ENCODE data around the gene DNASE2. TPM values are rescaled to one million over a fixed set of nuclear protein-coding genes. Genes with fewer than 3 reads are reported as not detected.

The DNASE2 gene
- total RNA-seq, 2 donors from 2014 or later = 19.9 to 23.6 TPM

DNA sequence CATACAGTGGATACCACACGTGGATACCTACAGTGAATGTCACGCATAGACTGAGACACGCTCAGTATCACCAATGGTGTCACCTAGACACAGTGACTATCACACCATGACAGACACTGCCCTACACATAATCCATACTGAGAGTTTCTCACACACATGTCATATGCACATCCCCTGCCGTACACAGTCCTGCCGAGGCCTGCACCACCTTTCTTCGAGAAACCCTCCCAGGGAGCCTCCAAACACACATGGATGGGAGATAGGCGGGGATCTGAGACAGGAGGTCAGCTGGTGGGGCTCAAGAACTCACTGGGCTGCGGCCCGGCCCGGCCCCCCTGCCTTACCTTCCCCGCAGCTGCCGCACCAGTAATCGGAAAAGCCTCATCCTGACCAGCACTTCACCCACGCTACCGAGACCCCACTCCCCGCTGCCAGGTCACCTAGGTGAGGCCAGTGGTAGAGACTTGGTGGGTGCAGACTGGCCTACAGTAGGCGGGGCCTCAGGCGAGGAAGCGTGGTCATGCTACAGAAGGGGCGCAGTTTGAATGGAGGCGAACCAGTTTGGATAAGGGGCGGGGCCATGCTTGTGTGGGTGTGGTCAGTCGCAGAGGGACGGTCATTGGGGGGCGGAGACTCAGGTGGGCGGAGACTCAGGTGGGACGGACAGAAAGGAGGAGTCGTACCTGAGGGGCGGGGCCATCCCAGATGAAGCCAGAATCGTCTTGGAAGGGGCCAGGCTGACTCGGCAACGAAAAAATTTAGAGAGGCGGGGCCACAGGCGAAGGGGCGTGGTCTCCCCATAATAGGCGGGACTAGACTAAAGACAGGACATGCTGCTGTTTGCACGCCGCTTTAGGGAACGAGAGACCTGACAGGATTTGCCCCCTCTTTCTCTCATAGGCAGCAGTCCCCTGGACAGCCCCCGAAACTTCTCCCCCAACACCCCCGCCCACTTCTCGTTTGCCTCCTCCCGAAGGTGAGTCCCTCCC, 40.9 kb downstream of the DNASE2 start:
- intact Hi-C loops (cut with DNase I) = loop anchor here in 1 of 2 donors (5.0 kb wide), 1 partner anchor 73 kb away; no protein-coding TSS in a partner anchor
- ATAC-seq = peak; percentile 39 to 80

DNA sequence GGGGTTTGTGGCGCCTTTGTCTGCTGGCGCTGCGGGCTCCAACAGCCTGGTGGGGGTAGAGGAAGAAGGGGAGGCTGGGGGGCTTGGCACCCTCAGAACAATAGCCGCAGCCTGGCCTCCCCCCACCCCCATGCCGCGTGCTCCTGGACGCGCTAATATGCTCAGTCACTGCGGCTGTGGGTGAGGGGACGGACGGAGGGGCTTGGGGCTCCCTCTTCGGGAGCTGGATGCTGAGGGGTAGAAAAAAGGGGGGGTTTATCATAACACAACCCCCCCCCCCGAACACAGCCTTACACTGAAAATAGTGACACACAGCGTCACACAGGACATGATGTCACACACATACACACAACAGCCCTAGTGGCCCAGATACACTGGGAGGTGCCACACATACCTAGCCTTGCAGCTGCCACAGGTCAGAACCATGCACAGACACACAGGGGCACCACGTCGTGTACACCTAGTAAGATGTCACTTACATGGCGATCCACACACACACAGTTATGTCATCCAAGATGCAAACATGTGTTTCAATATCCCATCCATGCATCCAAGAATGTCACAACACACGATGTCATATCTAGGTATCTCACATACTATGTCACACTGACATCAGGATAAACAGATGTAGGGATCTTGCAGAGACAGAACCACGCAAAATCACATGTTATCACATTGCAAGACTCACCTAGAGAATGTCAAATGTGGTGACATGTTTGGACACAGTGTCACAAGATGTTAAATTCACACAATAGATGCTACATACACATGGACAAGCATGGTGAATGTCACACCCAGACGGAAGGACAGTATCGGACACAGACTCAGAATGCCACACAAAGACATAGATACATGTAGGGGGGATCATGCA, 42.1 kb downstream of the DNASE2 start:
- ATAC-seq (no peak), DNase-seq (no peak)
- intact Hi-C loops (cut with DNase I) = no loop called here

More for the DNA sequence above, 40.9 kb downstream of the DNASE2 start:
- peak; percentile 64 for DNase-seq

DNA sequence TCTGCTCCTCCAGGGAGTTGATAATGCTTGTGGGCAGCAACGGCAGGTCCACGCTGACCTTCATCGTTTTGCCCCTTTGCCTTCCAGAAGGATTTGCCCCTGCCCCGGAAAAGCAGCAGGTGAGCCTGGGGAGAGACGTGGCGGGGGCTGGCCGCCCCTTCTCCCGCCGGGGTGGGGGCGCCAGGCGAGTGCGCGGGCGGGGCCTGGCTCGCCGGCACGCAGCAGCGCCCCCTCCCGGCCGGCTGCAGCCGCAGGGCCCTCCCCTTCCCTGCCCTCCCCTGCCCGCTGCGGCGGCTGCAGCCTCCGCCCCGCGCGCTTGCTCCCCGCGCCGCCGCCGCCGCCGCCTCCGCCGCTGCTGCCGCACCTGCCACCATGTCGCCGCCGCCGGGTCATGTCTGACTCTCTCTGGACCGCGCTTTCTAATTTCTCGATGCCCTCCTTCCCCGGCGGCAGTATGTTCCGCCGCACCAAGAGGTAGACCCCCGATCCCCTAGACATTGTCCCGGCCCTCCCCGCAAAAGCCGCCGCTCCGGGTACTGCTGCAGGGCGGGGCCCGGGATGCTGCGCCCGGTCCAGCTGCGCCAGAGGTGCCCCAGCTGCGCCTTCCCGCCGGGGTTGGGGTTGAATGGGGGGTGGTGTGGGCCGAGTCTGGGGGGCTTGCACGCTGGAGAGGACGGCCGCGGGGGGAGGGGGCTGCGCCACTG, 42.9 kb downstream of the DNASE2 start, which contains the start of gene MAST1:
MAST1 (plus strand) TSS at position 334 of the 704 bp plus-strand sequence; CDS start at position 392, 58 bp downstream.
- intact Hi-C loops (cut with DNase I) = no loop called here
- DNase-seq (peak; percentile 26), ATAC-seq (peak; percentile 55 to 62)

DNA sequence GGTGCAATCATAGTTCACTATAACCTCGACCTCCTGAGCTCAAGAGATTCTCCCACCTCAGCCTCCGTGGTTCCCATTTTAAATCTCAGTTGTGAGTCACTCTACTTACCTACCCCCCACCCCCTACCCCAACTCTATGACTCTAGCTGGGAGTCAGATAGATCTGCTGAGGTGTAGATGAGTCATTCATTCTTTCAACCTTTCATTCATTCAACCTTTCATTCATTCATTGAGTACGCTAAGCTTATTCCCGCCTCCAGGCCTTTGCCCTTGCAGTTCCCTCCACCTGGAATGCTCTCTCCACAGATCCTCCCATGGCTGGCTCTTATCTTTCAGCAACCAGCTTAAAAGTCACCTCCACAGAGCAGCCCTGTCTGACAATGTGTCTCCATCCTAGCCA, 44.0 kb downstream of the DNASE2 start:
- DNase-seq (no peak), ATAC-seq (no peak)
- intact Hi-C loops (cut with DNase I) = no loop called here

DNA sequence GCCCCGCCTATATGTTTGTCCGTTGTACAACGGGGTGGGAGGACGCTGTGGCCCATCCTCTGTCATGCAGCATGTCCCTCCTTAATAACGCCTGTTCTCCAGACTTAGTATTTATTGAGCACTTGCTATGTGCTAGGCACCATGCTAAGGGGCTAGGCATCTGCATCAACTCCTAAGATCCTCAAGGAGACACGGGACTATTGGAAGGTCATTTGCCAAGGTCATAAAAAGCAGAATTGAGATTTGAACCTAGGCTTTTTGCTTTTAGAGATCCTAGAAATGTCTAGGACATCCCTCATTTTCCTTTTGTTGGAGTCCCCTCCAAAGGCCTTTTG, 44.8 kb downstream of the DNASE2 start:
- no peak for ATAC-seq
- no peak for DNase-seq
- intact Hi-C loops (cut with DNase I) = no loop called here

DNA sequence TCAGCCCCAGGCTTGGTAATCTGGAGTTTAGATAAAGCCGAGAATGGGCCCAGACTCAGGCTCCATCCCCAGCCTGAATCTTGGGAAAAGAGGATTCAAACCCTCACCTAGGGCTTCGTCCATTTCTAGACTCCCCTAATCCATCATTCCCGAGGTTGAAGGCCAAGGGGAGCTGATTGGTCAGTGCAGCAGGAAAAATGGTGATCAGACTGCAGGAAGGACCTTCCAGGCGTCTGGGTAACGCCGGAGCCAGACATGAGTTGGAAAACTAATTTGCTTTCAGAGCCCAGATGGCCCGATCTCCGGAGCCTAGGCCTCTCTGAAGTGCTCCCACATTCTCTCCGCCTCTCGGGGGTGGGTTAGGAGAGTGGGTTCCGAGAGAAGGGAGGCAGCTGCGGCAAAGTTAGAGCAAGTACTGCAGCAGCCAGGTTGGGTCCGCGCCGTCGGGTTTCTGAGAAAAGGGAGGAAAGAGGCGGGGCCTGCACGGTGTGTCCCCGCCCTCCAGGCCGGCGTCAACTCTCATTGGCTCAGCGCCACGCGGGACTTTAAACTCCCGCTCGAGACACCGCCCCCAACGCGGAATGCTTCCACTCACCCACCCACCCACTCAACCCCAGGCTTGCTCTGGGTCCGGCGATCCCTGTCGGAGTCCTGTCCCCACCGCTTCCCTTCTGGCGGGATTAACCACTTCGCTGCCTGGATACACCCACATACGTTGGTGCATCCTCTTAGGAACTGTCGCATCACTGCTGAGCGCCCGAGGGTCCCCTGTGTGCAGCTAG, 46.1 kb downstream of the DNASE2 start:
- intact Hi-C loops (cut with DNase I) = no loop called here
- DNase-seq = peak; percentile 41
- ATAC-seq = no peak

DNA sequence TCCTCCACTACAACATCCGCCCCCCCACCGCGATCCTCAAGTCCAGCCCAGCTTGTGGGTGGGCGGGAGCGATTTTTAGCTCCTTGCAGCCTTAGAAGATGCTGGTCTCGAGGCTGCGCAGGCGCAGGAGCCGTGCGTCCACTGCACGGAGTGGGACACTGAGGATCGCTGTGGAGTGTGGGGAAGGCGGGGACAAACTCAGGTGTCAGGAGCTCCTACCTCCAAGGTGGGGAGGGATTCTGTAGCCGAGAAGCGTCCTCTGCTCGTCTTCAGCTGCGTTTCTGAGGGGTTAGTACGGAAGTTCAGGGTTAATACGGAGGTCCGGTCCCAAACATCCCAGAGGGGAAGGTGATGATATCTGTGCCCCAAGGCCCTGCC, 46.7 kb downstream of the DNASE2 start, which contains the start of gene RTBDN:
RTBDN (minus strand) TSS at position 14 of the 378 bp plus-strand sequence. CDS start 4,600 bp downstream, outside the sequence.
- DNase-seq (no peak), ATAC-seq (no peak)
- intact Hi-C loops (cut with DNase I) = no loop called here

DNA sequence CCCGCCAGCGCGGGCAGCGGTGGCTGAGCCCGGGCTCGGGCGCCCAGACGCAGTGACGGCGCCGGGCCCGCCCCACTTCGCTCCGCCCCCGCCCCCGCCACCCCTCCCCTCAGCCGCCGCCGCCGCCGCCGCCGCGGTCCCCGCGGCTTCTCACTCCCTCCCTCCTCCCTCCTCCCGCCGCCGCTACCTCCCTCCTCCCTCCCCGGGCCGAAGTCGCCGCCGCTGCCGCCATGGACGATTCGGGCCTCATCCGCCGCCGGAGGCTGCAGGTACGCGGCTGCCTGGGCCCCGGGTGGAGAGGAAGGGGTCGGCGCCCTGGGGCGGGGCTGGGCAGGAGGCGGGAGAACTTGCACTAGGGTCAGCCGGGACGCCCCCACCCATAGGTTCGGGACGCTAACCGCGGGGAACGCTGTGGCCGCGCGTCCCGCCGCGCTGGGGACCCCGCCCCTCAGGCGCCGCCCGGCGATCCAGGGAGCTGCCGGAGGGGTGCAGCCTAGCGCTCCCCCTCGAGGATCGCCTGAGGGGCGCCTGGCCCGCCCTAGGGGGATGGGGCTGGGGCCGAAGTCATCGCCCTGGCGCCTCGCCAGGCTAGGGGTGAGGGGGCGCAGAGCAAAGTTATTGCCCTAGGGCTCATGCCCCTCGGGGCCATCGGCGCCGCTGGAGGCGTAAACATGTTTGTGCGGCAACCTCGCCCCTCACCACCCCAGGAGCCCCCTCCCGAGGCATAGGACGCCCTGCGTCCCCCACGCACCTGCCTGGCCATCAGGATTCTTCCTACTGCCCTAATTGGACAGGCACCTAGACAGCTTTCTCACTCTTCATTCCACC, 47.3 kb downstream of the DNASE2 start:
- DNase-seq = peak; percentile 28
- intact Hi-C loops (cut with DNase I) = no loop called here
- ATAC-seq = peak in 1 of 2 donors; percentile 39

DNA sequence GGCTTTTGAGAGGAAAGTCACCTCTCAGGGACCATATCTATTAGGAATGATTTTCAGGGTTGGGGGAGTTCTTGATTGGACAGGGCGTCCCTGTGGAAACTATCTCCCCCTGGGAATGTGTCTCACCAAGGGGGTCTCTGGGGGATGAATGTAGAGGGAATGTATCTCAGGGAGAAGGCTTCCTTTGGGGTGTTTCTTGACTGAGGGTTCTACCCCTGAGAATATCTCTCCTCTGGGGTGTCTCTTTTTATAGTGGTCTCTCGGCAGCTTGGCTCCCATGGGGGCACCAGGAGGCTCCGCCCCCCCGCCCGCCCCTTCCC, 47.9 kb downstream of the DNASE2 start:
- intact Hi-C loops (cut with DNase I) = no loop called here
- no peak for ATAC-seq
- DNase-seq = no peak

DNA sequence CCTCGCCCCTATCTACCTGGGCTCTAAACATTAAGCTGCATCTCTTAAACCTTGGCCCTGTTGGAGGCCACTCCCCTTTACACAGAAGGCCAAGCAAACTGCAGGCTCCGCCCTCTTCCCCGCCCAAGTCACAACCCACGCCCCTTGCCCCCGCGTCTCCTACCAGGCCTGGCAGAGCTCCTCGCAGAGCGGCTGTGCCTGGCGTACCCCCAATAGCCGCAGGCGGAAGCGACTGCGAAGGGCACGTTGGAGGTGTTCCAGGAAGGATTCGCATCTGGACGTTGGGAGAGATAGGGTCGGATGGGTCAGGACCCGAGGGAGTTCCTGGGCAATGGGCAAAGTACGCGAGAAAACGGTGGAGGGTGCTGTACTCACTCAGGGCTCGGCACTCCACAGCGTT, 52.8 kb downstream of the DNASE2 start:
- peak; percentile 33 for DNase-seq
- peak in 1 of 2 donors; percentile 38 for ATAC-seq
- intact Hi-C loops (cut with DNase I) = no loop called here

DNA sequence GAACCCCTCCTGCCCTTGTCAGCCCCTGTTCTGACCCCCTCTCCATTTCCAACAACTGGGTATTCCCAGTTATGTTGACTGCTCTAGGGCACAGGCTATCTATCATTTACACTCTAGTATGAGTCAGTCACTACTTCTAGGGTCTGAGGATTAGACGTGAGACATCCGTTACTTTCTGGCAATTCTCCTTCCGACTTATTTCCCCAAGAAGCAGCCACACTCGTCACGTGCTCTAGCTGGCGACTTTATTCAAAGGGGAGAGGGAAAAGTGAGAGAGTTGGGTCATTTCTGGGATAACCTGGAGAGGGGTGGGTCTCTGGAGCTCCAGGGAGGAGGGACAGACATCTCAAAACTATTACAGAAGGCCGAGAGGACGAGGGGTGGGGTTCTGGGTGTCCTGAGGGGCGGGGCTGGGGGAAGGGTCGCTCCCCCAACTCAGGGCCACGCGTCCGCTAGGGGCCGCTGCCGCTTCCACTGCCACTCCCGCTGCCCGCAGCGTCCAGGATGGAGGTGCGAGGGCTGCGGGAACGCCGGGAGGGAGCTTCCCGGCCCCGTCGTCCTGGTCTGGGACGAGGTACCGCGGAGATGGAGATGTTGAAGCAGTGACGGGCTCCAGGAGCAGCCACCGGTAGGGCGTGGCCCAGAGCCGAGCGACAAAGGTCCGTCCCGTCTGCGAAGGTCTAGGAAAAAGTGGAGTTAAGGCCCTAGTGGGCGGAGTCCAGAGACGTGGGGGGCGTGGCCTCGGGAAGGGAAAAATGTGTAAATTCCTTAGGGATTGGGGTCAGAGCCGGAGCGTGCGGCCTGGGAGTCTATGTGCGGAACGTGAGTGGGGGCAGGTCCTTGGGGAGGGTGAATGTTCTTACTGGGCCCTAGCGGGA, 55.8 kb downstream of the DNASE2 start:
- intact Hi-C loops (cut with DNase I) = no loop called here
- ATAC-seq (peak in 1 of 2 donors; percentile 17), DNase-seq (peak; percentile 31)

Small RNA genes within 50 kb of the gene (microRNA-seq; reads per million reads assigned to microRNA genes)
- gene MIR5695 (0 to 0.20 reads per million in 2 donors), gene MIR6794 (0 reads per million in 2 donors)

Other genes starting within 250 kb of the DNASE2 start
- 10 to 100 TPM; 42.1 to 55.8 TPM for gene MAN2B1, start 214.7 kb downstream of the DNASE2 start, total RNA-seq
- 1 to 10 TPM; 7.8 to 8.0 TPM for gene WDR83, start 214.6 kb downstream of the DNASE2 start, total RNA-seq
- gene DHPS, start 199.6 kb downstream of the DNASE2 start, total RNA-seq = 10 to 100 TPM; 38.4 to 51.9 TPM
- not detected for gene GNG14, start 193.5 kb downstream of the DNASE2 start, total RNA-seq
- gene FBXW9, start 184.8 kb downstream of the DNASE2 start, total RNA-seq = 1 to 10 TPM; 1.4 to 2.3 TPM
- gene TNPO2, start 157.5 kb downstream of the DNASE2 start, total RNA-seq = 10 to 100 TPM; 33.8 to 53.6 TPM
- 100 to 1,000 TPM; 112 to 122 TPM for gene TRIR, start 146.8 kb downstream of the DNASE2 start, total RNA-seq
- gene GET3, start 144.0 kb downstream of the DNASE2 start, total RNA-seq = 10 to 100 TPM; 51.2 to 52.5 TPM
- gene BEST2, start 129.7 kb downstream of the DNASE2 start, total RNA-seq = not detected
- gene HOOK2, start 105.9 kb downstream of the DNASE2 start, total RNA-seq = 10 to 100 TPM; 16.8 to 28.8 TPM
- gene JUNB, start 90.0 kb downstream of the DNASE2 start, total RNA-seq = 100 to 1,000 TPM in 1 of 2 donors, 10 to 100 TPM in 1; 46.6 to 216 TPM
- 100 to 1,000 TPM; 525 to 629 TPM for gene PRDX2, start 79.6 kb downstream of the DNASE2 start, total RNA-seq
- 1 to 10 TPM; 1.8 to 3.2 TPM for gene THSD8, start 79.4 kb downstream of the DNASE2 start, total RNA-seq
- 1 to 10 TPM; 5.6 to 8.1 TPM for gene RNASEH2A, start 74.9 kb downstream of the DNASE2 start, total RNA-seq
- not detected for gene RTBDN, start 46.9 kb downstream of the DNASE2 start, total RNA-seq
- under 1 TPM; 0.29 to 0.37 TPM for gene MAST1, start 42.9 kb downstream of the DNASE2 start, total RNA-seq
- gene KLF1, start 5.8 kb upstream of the DNASE2 start, total RNA-seq = not detected
- gene GCDH, start 9.7 kb upstream of the DNASE2 start, total RNA-seq = 10 to 100 TPM; 23.7 to 26.1 TPM
- not detected for gene SYCE2, start 37.8 kb upstream of the DNASE2 start, total RNA-seq
- gene FARSA, start 52.3 kb upstream of the DNASE2 start, total RNA-seq = 10 to 100 TPM; 31.8 to 49.1 TPM
- gene CALR, start 57.2 kb upstream of the DNASE2 start, total RNA-seq = 100 to 1,000 TPM; 627 to 707 TPM
- 100 to 1,000 TPM; 113 to 131 TPM for gene RAD23A, start 64.4 kb upstream of the DNASE2 start, total RNA-seq
- 10 to 100 TPM; 25.5 to 28.1 TPM for gene GADD45GIP1, start 75.8 kb upstream of the DNASE2 start, total RNA-seq
- 1 to 10 TPM; 5.2 to 7.0 TPM for gene DAND5, start 88.1 kb upstream of the DNASE2 start, total RNA-seq
- 100 to 1,000 TPM; 117 to 133 TPM for gene NFIX, start 114.0 kb upstream of the DNASE2 start, total RNA-seq
- 1 to 10 TPM; 7.5 to 9.0 TPM for gene LYL1, start 221.4 kb upstream of the DNASE2 start, total RNA-seq
- gene TRMT1, start 235.3 kb upstream of the DNASE2 start, total RNA-seq = 10 to 100 TPM; 18.4 to 20.9 TPM
- 10 to 100 TPM; 34.9 to 47.8 TPM for gene NACC1, start 236.8 kb upstream of the DNASE2 start, total RNA-seq

All from left cardiac atrium (tissue), 4 donors.